Cardiac septum (tissue), 1 donor: ENCODE results near the gene NCAPG. TPM values are rescaled to one million over a fixed set of nuclear protein-coding genes. Genes with fewer than 3 reads are reported as not detected.
"Not testable (repeated sequence)": the region's sequence is repeated elsewhere in the genome, so short reads cannot be mapped to it uniquely, and the experiment has no call there.

ENCODE experiments used
- DNase-seq: peaks from one replicate; pipeline ENCODE4 v3.0.0-alpha.2; 2020; ENCODE audit warnings: low spot score
- intact Hi-C: fragments of 100-400 bp; cut with DNase I; formaldehyde crosslinking; loops from one replicate; pipeline ENCODE4 v1.14.0; 2022
- total RNA-seq: library from RNA; stranded (reverse); fragmentation: NEBNext Ultra II Directional; extraction: Animal tissue kit (Norgen Biotek cat#: 25700); gene quantifications from one replicate; pipeline ENCODE4 v1.2.1, GENCODE V29; 2021
- donor health status: DM: no; HTN: no; CAD: no.

Gene NCAPG
- total RNA-seq, 1 donor from 2014 or later, result 0.24 TPM

- intact Hi-C loops, result no loop called here
- no peak for DNase-seq
These were observed 21.8 kb upstream of the NCAPG start for GRCh38 chr4:17788956-17789355.

GRCh38 chr4:17794730-17795129 lies 16.0 kb upstream of the NCAPG start:
- DNase-seq, result no peak
- intact Hi-C loops, result no loop called here

GRCh38 chr4:17797808-17798207 lies 13.0 kb upstream of the NCAPG start:
- DNase-seq, result no peak

GRCh38 chr4:17805580-17806155 lies 5.1 kb upstream of the NCAPG start:
- intact Hi-C loops, result loop anchor here (5.0 to 10.0 kb wide), 2 partner anchors 191 to 258 kb away; partner anchors contain the start of gene MED28
- DNase-seq, result no peak

More at GRCh38 chr4:17797808-17798207, 13.0 kb upstream of the NCAPG start:
- intact Hi-C loops, result no loop called here

GRCh38 chr4:17807446-17807845 lies 3.3 kb upstream of the NCAPG start:
- intact Hi-C loops, result loop anchor here (5.0 to 10.0 kb wide), 2 partner anchors 193 to 260 kb away; partner anchors contain the start of gene MED28
- no peak for DNase-seq

- intact Hi-C loops, result loop anchor here (1.0 to 10.0 kb wide), 4 partner anchors 195 to 262 kb away; partner anchors contain the start of genes LAP3 and MED28
- DNase-seq, result no peak
These were observed 1.1 kb upstream of the NCAPG start for GRCh38 chr4:17809667-17810066.

- intact Hi-C loops, result no loop called here
- DNase-seq, result no peak
These were observed 362 bp downstream of the NCAPG start for GRCh38 chr4:17811078-17811603.

- intact Hi-C loops, result no loop called here
These were observed 1.3 kb downstream of the NCAPG start for GRCh38 chr4:17812125-17812524.

GRCh38 chr4:17812801-17813200 lies 2.0 kb downstream of the NCAPG start:
- intact Hi-C loops, result no loop called here
- DNase-seq, result no peak

More at GRCh38 chr4:17812125-17812524, 1.3 kb downstream of the NCAPG start:
- no peak for DNase-seq

GRCh38 chr4:17814140-17814539 lies 3.4 kb downstream of the NCAPG start:
- intact Hi-C loops, result no loop called here
- no peak for DNase-seq

GRCh38 chr4:17816142-17816541 lies 5.4 kb downstream of the NCAPG start:
- no peak for DNase-seq
- intact Hi-C loops, result loop anchor here (5.0 kb wide), 2 partner anchors 551 to 776 kb away; no protein-coding TSS in a partner anchor

- intact Hi-C loops, result loop anchor here (5.0 kb wide), 2 partner anchors 550 to 775 kb away; no protein-coding TSS in a partner anchor
- DNase-seq, result no peak
These were observed 6.2 kb downstream of the NCAPG start for GRCh38 chr4:17817027-17817426.

- DNase-seq, result no peak
- intact Hi-C loops, result no loop called here
These were observed 13.3 kb downstream of the NCAPG start for GRCh38 chr4:17823871-17824669.

- intact Hi-C loops, result no loop called here
These were observed 35.5 kb downstream of the NCAPG start for GRCh38 chr4:17846266-17846665.

GRCh38 chr4:17850295-17850694 lies 39.5 kb downstream of the NCAPG start:
- DNase-seq, intact Hi-C loops: not testable (repeated sequence)

More at GRCh38 chr4:17846266-17846665, 35.5 kb downstream of the NCAPG start:
- DNase-seq, result no peak

GRCh38 chr4:17851959-17852358 lies 41.2 kb downstream of the NCAPG start:
- intact Hi-C loops, result no loop called here
- no peak for DNase-seq

- DNase-seq, result no peak
- intact Hi-C loops, result no loop called here
These were observed 43.3 kb downstream of the NCAPG start for GRCh38 chr4:17854036-17854435.

- intact Hi-C loops, result no loop called here
These were observed 49.1 kb downstream of the NCAPG start for GRCh38 chr4:17859793-17860406.

GRCh38 chr4:17861906-17862305 lies 51.1 kb downstream of the NCAPG start:
- intact Hi-C loops, result not testable (repeated sequence)

More at GRCh38 chr4:17859793-17860406, 49.1 kb downstream of the NCAPG start:
- DNase-seq, result no peak

GRCh38 chr4:17865866-17866363 lies 55.1 kb downstream of the NCAPG start:
- DNase-seq, result no peak

More at GRCh38 chr4:17861906-17862305, 51.1 kb downstream of the NCAPG start:
- DNase-seq, result not testable (repeated sequence)

More at GRCh38 chr4:17865866-17866363, 55.1 kb downstream of the NCAPG start:
- intact Hi-C loops, result no loop called here
